ENCODE measurements around the gene CDK14.

CDK14 gene

DNA sequence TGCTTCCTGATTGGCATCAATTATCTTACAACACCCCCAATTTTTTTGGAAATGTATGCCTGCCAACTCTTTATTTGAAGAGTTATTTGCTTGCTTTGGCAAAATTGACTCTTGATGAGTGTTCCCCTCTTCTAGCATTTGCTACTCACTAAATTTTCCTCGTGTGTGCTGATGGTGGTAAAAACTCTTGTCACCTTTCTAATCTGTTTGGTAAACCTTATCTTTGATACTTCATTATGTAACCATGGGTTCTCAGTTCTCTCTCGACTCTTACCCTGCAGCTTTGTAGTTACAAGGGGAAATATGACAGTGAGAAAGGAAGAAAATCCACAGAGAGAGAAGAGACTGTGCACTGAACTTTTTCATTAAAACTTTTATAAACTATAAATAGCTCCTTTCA is 102.5 kb downstream of the CDK14 start:
- no peaks in the 10 kb centered on the region for H3K9me3 Mint-ChIP-seq
- no peaks in the 10 kb centered on the region for H3K36me3 Mint-ChIP-seq
- no peaks in the 10 kb centered on the region for H3K27me3 Mint-ChIP-seq
- no peak overlapping the region for H3K27ac Mint-ChIP-seq
- no peak overlapping the region for H3K4me3 Mint-ChIP-seq
- no peaks in the 10 kb centered on the region for H3K4me1 Mint-ChIP-seq
- DNase-seq = no peak
- CTCF ChIA-PET = no interaction called here

DNA sequence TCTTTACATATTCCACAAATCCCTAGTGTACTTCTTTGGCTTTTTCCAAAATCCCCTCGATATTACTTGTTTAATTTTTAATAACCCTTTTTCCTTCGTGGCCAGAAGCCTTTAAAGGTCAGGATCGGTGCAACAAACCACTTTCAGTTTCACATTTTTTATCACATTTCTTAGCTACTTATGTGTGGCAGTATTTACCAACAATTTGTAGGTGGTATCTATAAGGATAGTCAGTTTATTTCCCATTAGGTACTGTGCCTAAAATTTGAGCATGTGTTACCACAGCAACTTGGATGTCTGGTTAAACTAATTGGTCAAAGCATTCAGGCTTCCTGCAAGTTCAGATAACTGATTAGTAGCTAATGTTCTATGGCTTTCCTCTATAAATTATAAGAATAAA is 104.9 kb downstream of the CDK14 start:
- H3K36me3 Mint-ChIP-seq = no peaks in the 10 kb centered on the region

DNA sequence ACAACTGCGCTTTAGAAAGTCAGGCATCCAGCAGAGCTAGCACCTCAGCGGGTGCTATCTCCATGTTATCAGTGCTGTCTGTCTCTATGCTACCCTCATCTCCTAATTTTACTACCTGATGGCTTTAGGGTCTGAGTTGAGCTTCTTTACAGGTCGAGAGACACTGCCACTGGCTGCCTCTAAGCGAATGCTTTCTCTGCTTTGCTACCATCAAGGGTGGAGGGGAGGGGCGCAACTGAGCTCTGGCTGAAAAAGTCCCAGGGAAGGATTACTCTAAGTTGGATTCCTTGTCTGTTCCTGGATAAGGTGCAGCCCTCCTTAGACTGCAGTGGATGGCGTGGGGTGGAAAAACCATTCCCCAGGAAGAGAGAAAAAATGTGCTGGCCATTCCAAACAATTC is 105.7 kb downstream of the CDK14 start:
- H3K27ac Mint-ChIP-seq = no peak overlapping the region
- no peaks in the 10 kb centered on the region for H3K27me3 Mint-ChIP-seq
- no peak overlapping the region for H3K4me3 Mint-ChIP-seq
- H3K9me3 Mint-ChIP-seq = no peaks in the 10 kb centered on the region
- CTCF ChIA-PET = interaction anchor here (0.9 kb wide), 1 partner anchor 14 kb away, joined by 3 read pairs; no protein-coding TSS in a partner anchor
- H3K4me1 Mint-ChIP-seq = no peaks in the 10 kb centered on the region
- no peaks in the 10 kb centered on the region for H3K36me3 Mint-ChIP-seq
- no peak for DNase-seq

More for the DNA sequence above, 104.9 kb downstream of the CDK14 start:
- Mint-ChIP-seq H3K27ac (no peak overlapping the region), H3K27me3 (no peaks in the 10 kb centered on the region), H3K4me1 (no peaks in the 10 kb centered on the region), H3K9me3 (no peaks in the 10 kb centered on the region), H3K4me3 (no peak overlapping the region)
- CTCF ChIA-PET = interaction anchor here (0.7 to 0.9 kb wide), 2 partner anchors 15 to 223 kb away, joined by 3 read pairs; no protein-coding TSS in a partner anchor
- DNase-seq = no peak

DNA sequence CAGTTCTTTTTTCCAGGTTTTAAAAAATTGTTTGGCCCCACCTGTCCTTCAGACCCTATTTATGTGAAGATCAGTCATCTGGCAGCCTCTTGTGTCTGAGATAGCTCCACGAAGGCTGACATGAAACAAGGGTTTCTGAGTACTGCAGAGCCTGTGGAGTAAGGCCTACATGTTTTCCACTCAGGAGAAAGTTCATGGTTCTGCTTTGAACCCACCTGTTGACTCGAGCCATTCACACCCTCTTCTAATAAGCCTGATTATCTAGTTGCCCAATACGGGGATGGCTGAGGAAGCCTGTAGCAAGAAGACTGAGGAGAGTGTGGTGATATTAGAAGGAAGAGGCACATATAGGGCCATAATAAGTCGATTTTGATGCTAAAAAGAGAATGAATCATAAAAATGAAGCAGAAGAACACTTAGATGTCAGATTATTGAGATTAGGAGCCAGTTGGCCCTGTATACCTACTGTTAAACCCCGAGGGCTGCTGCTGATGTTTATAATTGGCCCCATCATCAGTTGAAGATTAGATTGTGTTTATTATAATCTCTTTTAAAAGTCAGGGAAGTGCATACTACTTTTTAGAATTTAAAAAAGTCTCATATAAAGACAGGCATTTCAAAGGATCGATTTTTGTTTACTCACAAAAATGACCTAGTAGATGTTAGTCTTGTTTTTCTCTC is 109.4 kb downstream of the CDK14 start:
- Mint-ChIP-seq H3K9me3 (no peaks in the 10 kb centered on the region), H3K4me3 (no peak overlapping the region), H3K27me3 (no peaks in the 10 kb centered on the region), H3K4me1 (no peaks in the 10 kb centered on the region), H3K27ac (no peak overlapping the region), H3K36me3 (no peaks in the 10 kb centered on the region)
- DNase-seq = no peak
- CTCF ChIA-PET = interaction anchor here (0.7 kb wide), 1 partner anchor 251 kb away, joined by 3 read pairs; no protein-coding TSS in a partner anchor

DNA sequence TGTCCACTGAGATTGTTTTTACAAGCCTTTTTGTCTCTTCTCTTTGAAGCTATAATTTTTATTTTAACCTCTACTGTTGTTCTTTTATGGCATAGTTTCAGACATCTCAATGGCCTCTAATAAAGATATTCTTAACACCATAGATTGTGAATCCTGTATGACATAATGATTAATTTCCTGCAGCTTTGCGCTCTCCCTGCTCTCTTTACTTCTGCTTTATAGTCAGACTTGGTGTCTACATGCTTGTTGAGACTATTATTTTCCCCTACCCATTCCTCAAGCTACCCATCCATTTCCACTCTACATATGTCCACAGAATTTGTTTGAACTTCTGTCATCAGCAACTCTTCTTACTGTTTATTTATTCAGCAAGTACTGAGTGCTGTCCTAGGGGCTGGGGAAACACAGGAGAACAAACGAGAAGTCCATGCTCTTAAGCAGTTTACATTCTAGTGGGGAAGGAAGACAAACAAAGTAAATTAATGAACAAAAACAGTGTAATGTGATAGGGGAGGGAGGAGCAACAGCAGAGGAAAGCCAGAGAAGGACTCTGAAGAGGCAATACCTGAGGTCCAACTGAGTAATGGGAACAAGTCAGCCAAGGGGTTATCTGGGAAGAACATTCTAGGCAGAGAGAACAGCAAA is 110.1 kb downstream of the CDK14 start:
- H3K4me1 Mint-ChIP-seq = no peaks in the 10 kb centered on the region
- CTCF ChIA-PET = interaction anchor here (0.7 kb wide), 1 partner anchor 251 kb away, joined by 3 read pairs; no protein-coding TSS in a partner anchor
- no peaks in the 10 kb centered on the region for H3K36me3 Mint-ChIP-seq
- no peak for DNase-seq
- no peaks in the 10 kb centered on the region for H3K9me3 Mint-ChIP-seq
- H3K27ac Mint-ChIP-seq = no peak overlapping the region
- H3K27me3 Mint-ChIP-seq = no peaks in the 10 kb centered on the region
- H3K4me3 Mint-ChIP-seq = no peak overlapping the region

DNA sequence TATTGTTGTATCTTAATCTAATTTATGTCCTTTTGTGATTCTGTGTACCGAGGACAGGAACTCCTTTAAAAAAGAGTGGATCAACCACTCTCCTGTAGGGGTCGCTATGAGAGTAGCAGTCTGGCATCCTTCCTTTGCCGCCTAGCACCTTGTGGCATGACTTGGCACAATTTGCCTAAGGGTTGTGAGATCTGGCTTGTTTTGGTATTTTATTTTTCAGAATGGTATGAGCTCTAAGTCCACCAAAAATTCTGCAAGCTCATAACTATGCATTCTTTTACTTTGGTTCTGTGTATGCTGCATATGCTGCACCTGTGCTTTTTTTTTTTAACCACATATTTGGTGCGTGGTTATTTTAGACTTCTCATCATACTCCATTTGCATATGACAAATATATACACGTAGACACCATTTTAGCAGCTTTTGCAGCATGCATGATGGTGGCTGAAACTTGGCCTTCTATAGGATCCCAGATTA is 112.8 kb downstream of the CDK14 start:
- Mint-ChIP-seq H3K27ac (no peak overlapping the region), H3K4me1 (no peaks in the 10 kb centered on the region), H3K27me3 (no peaks in the 10 kb centered on the region), H3K4me3 (no peak overlapping the region), H3K9me3 (no peaks in the 10 kb centered on the region), H3K36me3 (no peaks in the 10 kb centered on the region)
- CTCF ChIA-PET = interaction anchor here (1.0 kb wide), 1 partner anchor 326 kb away, joined by 3 read pairs; no protein-coding TSS in a partner anchor
- DNase-seq = no peak

DNA sequence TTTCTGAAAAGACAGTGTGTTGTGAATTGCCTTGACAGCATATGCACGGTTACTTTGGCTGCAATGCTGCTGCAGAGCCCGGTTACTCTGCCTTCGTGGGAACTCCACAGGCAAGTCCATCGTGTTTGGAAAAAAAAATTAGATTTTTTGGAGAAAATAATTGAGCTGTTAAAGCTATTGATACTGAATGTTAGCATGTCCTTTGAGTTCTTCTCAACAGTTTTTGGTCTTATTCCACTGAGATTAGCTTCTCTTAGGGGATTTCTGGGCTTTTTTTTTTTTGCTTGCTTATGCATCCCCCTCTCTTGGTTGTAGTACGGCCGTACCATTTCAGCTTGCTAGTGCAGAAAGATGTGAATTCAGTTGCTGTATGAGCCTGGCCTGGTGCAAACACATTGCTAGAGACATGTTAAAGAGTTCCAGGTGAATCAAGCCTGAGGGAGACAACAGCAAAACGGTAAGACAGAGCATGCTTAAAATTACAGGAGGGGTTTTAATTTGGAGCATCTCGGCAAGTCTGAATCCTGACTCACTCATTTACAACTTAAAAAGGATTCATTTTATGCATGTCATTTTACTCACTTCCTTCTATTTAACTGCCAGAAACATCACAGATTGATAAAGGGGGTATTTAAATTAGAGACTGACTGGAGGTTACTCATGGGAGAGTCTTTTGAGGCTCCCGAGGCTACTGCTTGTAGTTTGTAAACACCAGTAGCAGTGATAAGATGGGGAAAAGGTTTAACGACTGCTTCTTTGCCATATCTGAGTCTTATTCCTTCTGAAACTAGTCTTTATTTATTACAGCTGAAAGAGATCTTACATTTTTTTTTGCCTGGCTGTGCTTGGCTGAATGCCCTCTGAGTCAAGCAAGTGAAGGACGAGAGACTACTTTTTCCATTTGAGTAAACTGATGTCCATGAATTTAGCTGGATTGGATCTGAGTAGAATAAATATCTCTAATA is 113.7 kb downstream of the CDK14 start:
- no peaks in the 10 kb centered on the region for H3K36me3 Mint-ChIP-seq
- DNase-seq = no peak
- no peaks in the 10 kb centered on the region for H3K27me3 Mint-ChIP-seq
- CTCF ChIA-PET = interaction anchor here (0.7 to 1.4 kb wide), 2 partner anchors 13 to 326 kb away, joined by 3 read pairs; no protein-coding TSS in a partner anchor
- no peak overlapping the region for H3K27ac Mint-ChIP-seq
- no peak overlapping the region for H3K4me3 Mint-ChIP-seq
- H3K4me1 Mint-ChIP-seq = no peaks in the 10 kb centered on the region
- H3K9me3 Mint-ChIP-seq = no peaks in the 10 kb centered on the region

DNA sequence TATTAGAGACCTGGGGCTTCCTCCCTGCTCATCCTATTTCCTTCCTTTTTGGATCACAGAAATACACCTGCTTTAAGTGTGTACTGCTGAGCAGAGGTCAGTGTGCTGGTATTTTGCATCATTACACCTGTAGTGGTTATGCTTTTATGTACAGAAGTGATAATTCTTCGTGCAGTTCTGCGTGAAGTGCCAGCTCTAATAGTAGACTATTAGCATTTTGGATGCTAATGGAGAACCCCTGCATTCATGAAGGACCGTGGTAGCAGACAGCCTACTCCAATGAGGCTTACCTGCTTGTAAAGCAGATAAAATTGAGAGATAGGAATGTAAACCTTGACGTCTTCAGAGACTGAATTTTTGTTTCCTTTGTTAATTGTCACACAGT is 114.3 kb downstream of the CDK14 start:
- no peaks in the 10 kb centered on the region for H3K27me3 Mint-ChIP-seq
- H3K9me3 Mint-ChIP-seq = no peaks in the 10 kb centered on the region
- CTCF ChIA-PET = interaction anchor here (1.4 kb wide), 1 partner anchor 325 kb away, joined by 3 read pairs; no protein-coding TSS in a partner anchor
- no peak overlapping the region for H3K4me3 Mint-ChIP-seq
- H3K4me1 Mint-ChIP-seq = no peaks in the 10 kb centered on the region
- H3K27ac Mint-ChIP-seq = no peak overlapping the region
- no peak for DNase-seq
- H3K36me3 Mint-ChIP-seq = no peaks in the 10 kb centered on the region

DNA sequence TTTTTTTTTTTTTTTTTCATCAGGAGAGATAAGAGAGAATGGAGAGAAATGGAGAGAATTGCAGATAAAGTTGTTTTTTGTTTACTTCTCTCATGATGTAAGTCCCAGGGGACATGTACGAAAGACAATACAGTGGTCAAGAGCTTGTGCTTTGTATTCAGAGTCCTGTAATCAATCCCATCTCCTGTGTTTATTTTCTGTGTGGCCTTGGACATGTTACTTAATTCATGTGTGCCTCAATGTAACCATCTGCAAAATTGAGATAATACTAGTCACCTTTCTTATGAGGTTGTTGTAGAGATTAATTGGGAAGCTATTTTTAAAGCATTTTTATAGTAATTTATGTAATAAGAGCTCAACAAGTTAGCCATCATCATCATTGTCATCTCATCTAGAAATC is 117.5 kb downstream of the CDK14 start:
- Mint-ChIP-seq H3K4me1 (no peaks in the 10 kb centered on the region), H3K27ac (no peak overlapping the region), H3K27me3 (no peaks in the 10 kb centered on the region), H3K9me3 (no peaks in the 10 kb centered on the region), H3K4me3 (no peak overlapping the region), H3K36me3 (no peaks in the 10 kb centered on the region)
- no peak for DNase-seq
- CTCF ChIA-PET = no interaction called here

DNA sequence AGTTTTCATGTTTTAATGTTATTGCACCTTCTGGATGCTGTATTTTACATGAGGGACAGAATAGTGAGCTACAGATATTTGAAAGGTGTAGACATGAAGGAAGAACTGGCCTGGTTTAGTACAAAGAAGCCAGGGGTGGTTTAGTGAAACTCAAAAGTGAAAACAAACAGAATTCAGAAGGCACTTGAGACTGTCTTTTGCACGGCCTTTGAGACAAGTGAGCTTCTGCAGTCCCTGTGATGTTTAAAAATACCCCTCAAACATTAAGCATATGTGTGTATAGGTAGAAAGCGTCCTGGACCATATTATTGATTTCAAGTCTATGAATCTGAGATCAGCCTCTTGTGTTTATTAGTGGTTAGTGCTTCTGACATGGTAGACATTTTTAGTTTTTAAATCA is 118.9 kb downstream of the CDK14 start:
- Mint-ChIP-seq H3K4me3 (no peak overlapping the region), H3K4me1 (no peaks in the 10 kb centered on the region), H3K9me3 (no peaks in the 10 kb centered on the region), H3K27me3 (no peaks in the 10 kb centered on the region), H3K36me3 (no peaks in the 10 kb centered on the region), H3K27ac (no peak overlapping the region)
- CTCF ChIA-PET = interaction anchor here (0.9 kb wide), 1 partner anchor 14 kb away, joined by 3 read pairs; no protein-coding TSS in a partner anchor
- no peak for DNase-seq

DNA sequence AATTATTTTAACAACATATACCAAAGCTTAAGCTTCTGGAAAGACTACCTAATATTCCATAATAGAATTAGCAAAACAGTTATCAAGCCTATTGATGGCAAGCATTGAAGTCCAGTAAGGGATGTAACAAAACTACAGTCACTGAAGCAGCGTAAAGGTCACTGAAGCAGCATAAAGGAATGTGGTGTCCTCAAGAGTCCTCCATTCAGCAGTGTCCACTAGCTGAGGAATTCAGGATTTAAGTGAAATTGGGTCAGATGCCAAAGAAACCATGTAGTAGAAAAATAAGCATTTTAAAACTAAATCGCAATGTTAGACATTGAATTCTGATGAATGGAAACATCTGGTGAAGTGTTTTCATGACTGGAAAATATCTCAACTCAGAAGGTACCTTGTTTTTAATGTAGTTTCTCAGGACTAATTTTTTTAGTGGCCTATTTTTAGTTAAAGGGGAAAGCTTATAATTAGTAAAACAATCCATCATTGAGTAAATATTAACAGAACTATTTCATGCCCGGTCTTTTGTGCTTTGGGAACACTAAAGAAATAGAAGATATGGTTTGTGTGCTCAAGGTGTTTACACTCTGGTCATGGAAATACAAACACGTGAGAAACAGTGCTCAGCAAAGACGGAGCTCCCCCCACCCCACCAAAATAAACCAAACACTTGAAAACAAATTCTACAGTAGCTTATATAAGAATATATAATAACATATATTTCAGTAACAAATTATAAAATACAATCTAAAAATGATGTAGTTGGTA is 121.4 kb downstream of the CDK14 start:
- Mint-ChIP-seq H3K36me3 (no peaks in the 10 kb centered on the region), H3K9me3 (no peaks in the 10 kb centered on the region), H3K27ac (no peak overlapping the region), H3K4me3 (no peak overlapping the region), H3K27me3 (no peaks in the 10 kb centered on the region), H3K4me1 (no peaks in the 10 kb centered on the region)
- CTCF ChIA-PET = no interaction called here
- no peak for DNase-seq

DNA sequence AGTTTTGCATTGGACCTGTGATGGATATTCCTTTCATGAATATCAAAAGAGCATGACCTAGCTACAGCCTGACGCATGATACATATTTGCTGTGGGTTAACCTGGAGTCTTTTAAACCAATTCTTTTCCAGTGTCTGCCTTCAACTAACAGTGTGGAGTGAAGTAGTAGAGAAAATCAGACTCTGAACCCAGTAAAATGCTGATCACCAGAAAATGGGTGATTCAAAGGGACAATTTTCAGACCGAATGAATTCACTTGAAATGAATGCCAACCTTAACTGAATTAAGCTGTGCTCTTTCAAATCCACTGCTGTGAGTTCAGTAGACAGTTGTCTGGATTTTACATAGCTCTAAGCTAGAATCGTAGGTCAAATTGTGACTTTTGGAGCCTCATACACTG is 123.0 kb downstream of the CDK14 start:
- no peak overlapping the region for H3K4me3 Mint-ChIP-seq
- H3K9me3 Mint-ChIP-seq = no peaks in the 10 kb centered on the region
- CTCF ChIA-PET = no interaction called here

DNA sequence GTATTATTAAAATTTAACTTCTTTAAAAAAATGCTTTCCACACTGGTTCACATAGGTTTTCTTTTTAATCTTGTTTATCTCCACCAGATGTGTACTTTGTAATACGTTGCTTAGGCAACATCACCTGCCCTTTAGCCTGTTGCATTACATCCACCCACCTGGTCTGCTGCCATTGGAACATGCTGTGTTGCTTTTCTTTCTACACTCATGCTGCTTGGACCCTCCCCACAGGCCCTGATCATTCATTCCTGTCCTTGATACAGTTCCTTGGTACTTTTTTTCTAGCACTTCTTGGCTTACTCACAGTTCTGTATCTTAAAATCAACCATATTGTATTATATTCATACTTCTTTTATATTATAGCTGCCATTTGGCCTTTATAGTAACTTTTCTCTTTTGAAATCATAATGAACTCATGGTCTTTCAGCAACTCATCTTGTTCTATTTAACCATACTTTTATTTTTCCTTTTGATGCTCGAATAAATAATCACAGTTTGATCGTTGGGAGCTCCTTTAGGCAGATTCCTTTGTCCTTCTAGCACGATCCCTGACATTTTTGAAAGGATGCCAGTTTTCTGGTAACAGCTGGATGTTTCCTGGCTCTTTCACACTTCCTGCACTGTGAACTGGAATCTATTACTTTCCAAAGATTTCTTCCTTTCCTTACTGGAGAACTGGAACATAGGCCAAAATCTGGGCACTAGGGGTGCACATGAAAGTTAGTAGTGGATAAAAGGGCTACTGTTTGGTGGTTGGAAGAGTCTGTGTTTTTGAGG is 125.1 kb downstream of the CDK14 start:
- CTCF ChIA-PET = no interaction called here
- H3K4me1 Mint-ChIP-seq = no peaks in the 10 kb centered on the region
- H3K9me3 Mint-ChIP-seq = no peaks in the 10 kb centered on the region
- no peak overlapping the region for H3K4me3 Mint-ChIP-seq
- DNase-seq = no peak
- no peaks in the 10 kb centered on the region for H3K36me3 Mint-ChIP-seq
- no peaks in the 10 kb centered on the region for H3K27me3 Mint-ChIP-seq
- no peak overlapping the region for H3K27ac Mint-ChIP-seq

More for the DNA sequence above, 123.0 kb downstream of the CDK14 start:
- Mint-ChIP-seq H3K27ac (no peak overlapping the region), H3K36me3 (no peaks in the 10 kb centered on the region), H3K4me1 (no peaks in the 10 kb centered on the region), H3K27me3 (no peaks in the 10 kb centered on the region)
- DNase-seq = no peak
